NCI-H187 treated with DMSO at 0.1 percent for 48 hours (cell line): Measurements from ENCODE around the gene GADD45GIP1.

ENCODE experiments used
- DNase-seq: peaks from one replicate; lab custom pipeline; 2025; lab: John Stamatoyannopoulos, UW

The GADD45GIP1 gene

DNA sequence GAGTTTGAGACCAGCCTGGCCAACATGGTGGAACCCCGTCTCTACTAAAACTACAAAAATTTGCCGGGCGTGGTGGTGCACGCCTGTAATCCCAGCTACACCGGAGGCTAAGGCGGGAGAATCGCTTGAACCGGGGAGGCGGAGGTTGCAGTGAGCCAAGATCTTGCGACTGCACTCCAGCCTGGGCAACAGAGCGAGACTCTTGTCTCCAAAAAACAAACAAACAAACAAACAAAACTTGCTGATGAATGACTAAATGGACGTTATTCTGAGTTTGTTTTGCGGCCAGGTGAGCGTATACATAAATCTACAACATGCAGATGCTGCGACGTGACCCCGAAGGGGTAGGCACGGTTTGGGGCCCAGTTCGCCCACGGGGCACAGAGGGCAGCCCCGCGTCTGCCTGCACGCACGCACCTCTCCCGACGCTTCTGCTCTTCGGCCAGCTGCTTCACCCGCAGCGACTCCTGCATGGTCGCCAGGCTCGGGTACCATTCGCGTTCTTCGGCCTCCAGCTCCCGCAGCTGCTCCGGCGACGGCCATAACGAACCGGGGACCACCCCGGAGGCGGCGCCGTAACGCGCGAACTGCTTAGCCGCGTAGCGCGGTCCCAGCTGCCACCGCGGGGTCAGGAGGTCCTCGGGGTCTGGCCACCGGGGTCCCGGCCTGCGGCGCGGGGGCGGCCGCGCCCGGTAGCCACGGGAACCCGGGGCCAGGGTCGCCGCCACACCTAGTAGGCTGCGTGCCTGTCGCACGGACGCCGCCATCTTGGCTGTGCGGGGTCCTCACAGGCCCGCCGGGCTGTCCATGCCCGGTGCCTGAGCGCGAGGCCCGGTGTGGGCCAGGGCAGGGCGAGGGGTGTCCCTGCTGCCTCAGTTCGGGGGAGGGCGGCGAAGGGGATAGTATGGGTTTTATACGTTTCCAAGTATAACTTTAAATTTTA is at the start of gene GADD45GIP1:
GADD45GIP1 (minus strand) TSS at position 778 of the 943 bp plus-strand sequence; CDS start at position 767, 11 bp downstream.
- DNase-seq, result no peak

DNA sequence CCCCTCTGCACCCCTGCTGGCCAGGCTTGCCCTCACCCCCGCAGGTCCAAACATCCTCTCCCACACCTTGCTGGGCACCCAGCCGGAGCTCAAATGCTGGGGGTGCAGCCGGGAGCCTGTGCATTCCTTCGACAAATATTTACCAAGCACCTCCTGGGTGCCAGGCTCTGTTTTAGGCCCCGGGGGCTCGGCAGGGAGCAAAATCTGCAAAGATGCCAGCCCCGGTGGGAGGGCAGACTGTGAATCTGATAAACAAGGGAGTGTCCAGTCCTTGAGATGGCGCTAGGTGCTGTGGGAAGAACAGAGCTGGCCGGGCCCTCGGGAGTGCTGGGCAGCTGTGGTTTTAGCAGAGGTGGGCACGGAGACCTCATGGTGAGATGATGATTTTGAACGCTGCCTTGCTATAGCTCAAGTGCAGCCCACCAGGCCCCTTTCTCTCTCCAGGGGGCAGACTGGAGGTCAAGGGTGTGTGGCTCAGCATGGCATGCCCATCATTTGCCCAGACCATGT is 48.9 kb upstream of the GADD45GIP1 start:
- DNase-seq, result no peak

DNA sequence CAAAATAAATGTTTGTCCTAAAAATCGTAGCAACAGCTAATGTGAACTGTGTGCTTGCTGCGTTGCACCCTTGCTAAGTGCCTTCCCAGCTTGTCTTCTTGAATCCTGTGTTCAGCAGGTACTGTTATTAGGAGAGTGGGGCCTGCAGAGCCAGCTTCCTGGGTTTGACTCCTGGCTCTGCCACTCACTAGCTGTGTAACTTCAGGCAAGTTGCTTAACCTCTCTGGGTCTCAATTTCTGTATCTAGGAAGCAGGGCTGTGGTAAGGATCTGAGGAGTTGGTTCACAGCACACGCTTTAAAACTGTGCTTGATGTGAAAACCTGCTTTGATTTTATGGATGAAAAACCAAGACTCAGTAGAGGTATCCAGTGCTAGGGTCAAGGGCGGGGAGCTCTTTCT is 48.2 kb upstream of the GADD45GIP1 start:
- DNase-seq, result no peak

DNA sequence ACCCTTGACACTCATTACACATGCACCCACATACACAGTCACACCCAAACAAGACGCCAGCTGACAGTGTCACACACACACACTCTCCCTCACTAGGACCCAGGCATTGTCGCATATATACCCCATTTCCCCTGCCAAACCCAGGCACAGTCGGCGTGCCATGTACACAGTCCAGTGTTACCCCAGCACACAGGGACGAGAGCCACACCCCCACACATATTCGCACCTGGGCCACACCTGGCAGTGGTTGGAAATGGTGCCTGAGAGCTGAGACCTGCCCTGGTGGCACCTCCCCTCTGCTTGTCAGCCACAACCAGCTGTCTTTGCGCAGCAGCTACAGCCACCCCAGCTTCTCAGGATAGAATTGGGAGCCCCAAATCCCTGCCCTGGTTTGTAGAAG is 47.2 kb upstream of the GADD45GIP1 start:
- no peak for DNase-seq

DNA sequence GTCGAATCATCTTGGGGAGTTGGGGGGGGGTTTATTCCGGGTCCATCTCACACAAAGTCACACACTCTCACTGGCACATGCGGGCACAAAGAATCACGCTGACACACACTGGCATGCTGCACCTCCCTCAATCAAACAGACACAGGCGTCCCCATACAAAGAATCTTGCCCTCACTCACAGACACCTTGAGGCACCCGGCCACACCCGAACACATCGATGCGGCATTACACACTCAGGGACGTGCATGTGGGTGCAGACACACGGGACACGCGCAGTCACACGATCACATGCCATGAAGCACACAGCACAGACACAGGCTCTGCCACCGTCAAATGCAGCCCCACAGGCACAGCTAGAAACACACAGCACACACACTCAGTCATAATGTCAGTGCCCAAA is 46.1 kb upstream of the GADD45GIP1 start:
- no peak for DNase-seq

DNA sequence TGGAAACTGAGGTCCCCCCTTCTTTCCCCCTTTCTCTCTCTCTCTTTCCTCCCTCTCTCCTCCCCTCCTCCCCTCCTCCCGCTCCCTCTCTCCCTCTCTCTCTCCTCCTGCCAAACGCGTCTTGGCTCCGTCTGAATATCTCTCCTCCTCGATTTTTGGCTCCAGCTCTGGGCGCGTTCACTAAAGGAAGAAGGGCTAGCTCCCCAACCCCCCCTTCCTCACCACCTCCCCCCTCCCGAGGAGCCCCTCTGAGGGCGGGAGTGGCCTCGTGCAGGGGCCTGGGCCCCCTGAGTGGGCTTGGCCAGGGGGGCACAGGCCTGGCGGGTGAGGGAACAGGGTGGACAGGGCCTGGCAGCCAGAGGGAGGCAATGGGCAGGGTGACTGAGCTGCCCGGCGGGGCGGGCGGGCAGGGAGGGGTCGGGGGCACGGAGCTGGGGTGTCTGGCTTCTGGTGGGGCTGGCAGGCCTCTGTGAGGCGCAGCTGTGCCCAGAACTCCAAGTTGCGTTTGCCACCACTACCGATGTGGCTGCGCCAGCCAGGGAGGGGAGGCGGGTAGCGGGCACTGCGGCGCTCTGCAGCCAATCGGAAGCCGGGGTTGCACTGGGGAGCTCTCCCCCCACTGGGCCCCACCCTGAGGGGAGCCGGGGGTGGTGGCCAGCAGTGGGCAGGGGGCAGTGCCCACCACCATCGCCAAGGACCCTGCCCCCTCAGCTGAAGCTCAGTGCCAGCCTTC is 45.3 kb upstream of the GADD45GIP1 start:
- no peak for DNase-seq

DNA sequence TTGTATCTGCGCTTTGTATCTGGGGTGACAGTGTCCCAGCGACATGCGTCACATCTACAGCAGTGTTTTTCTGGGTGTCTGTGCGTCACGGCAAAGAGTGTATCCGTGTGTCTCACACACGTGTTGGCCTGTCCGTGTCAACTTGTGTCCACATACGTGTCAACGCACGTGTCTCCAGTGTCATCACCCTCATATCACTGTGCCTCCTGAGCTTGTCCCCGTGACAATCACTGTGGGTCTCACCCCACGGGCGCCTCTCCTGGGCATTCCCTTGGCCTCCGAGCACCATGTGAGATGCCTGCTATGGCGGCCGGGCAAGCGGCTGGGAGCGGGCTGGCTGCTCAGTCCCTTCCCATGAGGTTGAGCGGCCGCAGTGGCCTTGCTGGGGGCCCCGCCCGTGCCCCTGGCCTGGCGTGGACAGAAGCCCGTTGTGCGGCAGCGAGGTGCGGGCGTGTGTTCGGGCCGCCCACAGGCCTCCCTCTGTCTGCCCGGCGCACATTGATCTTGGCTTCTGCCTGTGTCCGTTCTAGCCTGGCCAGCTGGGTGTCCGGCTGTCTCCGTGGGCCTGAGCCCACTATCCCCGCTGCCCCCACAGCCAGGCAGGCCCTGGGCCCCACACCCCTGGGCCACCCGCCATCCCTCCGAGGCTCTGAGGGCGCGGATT is 44.6 kb upstream of the GADD45GIP1 start:
- DNase-seq, result no peak

DNA sequence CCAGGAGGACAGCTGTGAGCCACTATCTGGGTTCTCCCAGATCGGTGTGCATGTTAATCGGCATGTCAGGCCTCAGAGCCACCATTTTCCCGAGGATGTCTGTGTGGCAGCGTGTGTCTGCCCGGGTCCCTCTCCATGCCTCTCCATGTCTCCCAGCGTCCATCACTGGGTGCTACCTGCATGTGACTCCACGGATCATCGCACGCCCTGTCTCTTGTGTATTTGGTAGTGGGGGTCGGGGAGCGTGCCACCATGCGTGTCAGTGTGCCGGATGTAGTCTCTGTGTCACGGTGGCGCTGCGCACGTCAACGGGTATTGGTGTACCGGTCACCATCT is 44.1 kb upstream of the GADD45GIP1 start:
- DNase-seq, result no peak

DNA sequence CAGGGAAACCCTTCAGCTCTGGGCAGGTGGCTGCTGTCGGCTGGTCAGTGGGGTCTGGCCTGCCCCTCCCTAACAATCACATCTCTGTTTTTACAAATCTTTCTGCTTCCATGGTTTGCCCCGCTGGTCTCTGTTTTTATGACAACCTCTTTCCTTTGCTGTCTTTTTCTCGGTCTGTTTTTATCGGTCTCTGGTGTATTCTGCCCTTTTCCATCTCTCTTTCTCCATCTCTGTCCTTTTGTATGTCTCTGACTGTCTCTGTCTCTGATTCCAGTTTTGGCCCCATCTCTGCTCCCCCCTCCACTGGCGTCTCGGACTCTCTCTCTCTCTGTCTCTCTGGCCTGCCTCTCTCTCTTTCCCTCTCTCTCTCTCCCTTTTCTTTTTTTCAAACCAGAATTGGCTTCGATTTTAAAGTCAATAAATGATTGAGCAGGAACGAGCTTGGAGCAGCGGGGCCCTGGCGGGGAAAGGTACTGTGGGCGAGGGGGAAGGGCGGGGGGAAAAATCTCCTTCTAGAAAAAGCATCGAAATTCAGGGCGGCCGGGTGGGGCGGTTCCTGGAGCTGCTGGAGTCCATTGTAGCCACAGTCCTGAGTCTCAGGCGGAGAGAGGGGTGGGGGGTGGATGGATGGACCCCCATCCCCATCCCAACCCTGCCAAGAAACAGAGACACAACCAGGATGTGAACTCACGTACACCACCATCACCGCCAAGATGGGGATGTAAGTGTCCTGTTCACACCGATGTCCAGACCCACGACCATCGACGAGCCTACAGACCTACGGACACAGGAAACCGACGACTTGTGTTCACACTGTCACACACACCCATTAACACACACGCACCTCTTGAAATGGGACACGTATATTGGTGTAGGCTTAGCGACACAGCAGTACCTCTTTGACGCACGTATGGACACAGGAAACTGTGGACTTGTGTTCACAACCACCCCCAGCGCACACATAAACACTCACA is 41.2 kb upstream of the GADD45GIP1 start:
- no peak for DNase-seq

DNA sequence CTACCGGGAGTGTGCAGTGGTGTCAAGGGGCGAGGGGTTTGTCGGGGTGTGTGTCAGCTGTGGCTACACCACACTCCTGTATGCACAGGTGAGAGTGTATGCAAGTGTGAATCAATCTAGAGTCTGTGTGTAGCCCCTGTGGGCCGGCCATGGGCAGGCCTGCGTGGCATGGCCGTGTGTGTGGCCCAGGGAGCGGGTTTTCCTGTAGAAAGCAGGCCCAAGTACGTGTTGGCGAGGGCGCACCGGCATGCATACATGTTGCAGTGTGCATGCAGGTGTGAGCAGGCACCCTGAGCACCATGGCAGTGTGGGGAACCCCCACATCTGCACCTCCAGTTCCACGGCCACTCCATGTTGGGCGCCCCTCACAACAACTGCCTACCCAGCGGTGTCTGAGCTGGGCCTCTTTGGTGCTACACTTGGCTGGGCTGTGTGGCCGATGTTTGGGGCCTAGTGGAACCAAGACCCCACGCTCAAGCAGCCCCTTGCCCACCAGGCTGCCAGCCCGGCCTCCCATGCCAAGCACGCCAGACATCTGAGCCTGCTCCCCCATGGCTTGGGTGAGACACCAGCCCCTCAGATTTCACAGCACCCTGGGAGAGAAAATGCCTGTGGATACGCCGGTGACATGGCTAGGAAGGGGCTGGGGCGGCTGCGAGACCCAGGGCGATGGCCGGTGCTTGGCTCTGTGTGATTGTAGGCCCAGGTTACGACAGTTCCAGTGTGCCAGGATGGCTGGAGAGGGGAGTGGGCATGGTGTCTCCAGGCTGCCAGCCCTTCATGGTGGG is 40.4 kb upstream of the GADD45GIP1 start:
- DNase-seq, result no peak

DNA sequence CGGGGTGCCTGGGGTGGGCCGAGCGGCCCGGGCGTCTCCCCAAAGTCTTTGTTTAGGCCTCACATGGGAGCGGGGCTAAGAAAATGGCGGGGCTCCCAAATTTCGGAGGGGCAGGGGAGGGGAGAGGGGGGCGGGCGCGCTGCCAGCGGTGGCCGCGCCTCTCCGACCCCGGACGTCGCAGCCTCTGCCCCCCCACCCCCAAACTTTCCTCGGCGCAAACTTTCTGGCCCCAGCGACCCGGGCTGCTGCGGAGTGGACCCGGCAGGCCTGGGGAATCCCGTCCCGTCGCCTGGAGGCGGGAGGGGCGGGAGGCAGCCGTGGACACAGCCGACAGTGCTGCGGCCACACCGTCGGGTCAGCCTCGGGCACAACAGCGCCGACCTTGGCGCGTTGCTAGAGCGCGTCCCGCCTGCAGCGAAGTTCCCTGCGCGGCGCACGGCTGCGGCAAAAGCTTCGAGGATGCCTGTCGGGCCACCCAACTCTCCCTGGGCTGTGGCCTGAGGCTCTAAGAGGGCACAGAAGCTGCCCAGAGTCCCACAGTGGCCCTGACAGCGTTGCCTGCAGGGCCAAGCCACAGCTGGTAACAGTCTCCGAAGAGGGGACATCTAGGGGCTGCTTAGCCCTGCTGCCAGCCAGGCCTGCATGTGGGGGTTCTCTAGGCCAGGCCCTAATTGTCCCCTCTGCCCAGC is 39.5 kb upstream of the GADD45GIP1 start:
- no peak for DNase-seq

DNA sequence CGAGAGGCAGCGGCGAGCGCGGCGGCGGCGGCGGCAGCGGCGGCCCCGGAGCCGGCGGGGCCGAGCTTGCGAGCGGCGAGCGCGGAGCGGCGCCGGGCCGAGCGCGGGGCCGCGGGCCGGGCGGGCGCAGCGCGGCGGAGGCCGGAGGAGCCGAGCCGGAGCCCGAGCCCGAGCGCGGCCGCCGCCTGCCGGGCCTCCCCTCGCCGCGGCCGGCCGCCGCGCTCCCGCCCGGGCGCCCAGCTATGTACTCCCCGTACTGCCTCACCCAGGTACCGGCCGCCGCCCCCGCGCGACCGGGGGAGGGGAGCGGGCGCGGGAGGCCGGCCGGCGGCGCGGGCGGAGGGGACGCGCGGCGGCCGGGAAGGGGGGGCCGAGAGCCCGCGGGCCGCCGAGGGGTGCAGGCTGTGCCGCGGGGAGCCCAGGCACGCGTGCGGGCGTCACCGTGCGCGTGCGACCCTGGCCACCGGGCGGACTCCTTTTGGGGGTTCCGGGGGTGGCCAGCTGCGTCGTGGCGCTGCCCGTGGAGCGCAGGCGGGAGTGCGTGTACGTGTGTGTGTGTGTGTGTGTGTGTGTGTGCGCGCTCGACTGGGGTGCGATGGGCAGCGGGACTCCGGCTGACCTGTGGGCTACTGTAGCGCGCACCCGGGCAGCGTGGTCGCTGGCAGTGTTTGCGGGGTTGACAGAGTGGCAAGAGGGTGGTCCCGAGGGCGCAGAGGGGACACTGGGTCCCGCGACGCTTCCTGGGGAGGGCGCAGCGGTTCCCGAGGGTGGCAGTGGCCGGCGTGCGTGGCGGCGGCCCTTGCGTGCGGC is 38.8 kb upstream of the GADD45GIP1 start:
- no peak for DNase-seq

DNA sequence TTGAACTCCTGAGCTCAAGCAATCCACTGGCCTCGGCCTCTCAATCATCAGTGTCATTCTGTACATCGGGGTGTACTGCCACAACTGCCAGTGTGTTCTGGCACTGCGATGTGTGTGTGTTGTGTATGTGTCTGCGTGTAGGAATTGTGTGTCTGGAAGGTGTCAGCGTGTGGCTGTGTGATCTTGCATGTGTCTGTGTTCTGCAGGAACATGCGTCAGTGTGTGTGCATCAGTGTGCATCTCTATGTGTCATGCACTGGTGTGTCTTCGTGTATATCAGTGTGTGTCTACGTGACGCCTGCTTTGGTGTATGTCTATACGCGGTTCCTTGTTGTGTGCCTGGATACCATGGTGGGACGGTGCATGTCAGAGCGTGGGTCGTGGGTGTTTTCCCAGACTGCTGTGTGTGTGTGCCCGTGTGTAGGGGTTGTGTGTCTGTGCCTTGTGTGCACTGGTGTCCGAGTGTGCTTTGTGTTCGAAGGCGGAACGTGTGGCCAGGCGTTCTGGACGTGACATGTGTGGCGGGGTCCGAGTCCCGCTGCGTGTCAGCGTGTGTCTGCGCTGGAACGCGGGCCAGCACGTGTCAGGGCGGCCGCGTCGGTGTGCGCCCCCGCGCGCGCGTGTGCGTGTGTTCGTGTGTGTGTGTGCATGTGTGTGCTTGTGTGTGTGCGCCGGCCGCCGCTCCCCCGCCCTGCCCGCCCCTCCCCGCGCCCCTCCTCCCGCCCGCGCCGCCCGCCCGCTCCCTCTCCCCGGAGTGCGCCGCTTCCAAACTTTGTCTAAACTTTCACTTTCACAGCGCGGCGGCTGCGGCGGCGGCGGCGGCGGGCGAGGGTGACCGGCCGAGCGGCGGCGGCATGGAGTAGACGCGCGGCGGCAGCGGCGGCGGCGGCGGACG is 37.9 kb upstream of the GADD45GIP1 start, which contains the start of gene NFIX:
NFIX (plus strand) TSS at position 775 of the 895 bp plus-strand sequence. CDS start 363 bp downstream, outside the sequence.
- DNase-seq, result no peak

DNA sequence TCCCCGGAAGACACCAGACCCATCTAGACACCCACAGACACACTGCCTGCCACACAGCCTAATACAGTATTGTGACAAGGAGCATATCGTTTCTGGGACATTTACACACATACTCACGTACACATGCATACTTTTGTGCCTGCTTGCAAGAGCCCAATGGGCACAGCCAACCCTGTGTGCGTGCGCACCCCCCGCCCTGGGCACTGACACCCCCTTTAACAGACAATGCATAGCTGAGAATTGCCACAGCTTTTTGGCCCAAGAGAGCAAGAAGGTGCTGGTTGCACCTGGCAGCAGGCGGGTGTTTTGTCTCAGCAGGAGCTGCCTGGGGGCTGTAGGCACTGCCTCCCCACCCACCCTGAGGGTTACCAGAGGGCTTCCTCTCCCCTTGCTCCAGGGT is 36.5 kb upstream of the GADD45GIP1 start:
- no peak for DNase-seq

DNA sequence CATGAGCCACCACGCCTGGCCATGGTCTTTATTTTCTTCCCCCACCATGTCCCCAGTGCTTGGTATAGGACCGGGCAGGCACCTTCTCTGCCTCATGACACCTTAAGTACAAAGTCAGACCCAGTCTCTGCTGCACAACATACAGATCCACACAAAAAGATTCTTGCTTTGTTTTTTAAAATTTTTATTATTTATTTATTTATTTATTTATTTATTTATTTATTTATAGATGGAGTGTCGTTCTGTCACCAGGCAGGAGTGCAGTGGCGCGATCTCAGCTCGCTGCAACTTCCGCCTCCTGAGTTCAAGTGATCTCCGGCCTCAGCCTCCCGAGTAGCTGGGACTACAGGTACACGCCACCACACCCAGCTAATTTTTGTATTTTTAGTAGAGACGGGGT is 35.7 kb upstream of the GADD45GIP1 start:
- no peak for DNase-seq

DNA sequence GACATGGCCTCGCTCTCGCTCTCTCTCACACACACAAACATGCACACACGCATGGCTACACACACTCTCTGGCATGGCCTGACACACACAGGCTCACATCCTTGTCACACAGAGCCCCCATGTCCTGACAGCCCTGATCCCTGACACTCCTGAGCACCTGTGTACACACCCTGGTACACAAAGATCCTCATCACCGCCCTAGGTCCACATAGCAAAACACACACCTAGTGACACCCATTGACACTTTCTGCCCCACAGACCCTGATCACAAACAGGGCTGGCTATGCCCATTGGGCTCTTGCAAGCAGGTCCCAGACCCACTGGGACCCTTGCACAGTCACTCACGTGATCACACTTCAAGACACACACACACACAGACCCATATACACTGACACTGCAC is 34.3 kb upstream of the GADD45GIP1 start:
- DNase-seq, result no peak

DNA sequence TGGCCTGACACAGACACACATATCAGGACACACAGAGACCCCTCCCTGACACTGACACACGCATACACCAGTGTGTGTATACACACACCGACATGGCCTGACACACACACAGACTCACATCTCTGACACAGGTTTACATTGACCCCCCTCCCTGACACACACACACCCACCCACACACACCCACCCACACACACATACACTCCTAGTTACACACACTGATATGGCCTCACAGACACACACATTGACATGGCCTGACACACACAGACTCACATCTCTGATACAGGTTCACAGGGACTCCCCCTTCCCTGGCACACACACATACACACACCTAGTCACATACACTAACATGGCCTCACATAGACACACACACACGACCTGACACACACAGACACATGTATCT is 33.8 kb upstream of the GADD45GIP1 start:
- DNase-seq, result no peak

DNA sequence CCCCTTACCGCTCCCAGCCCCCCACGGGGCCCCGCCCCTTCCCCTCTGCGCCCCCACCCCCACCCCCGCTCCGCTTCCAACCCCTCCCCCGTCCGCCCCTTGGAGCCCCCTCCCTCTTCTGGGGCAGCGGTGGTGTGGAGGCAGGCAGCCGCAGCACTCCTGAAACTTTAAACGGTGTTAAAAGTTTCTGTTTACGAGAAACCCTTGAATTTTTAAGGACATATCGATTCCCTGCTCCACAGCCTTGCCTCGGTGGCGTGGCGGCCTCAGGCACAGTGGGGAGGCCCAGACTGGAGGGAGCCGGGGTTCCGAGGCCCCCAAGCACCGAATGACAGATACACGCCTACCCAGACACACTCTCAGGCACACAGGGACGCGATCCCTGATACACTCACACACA is 33.4 kb upstream of the GADD45GIP1 start:
- DNase-seq, result no peak
